Keratinocyte (primary cell): Measurements from ENCODE around the gene ARL13B. TPM values are rescaled to one million over a fixed set of nuclear protein-coding genes. Genes with fewer than 3 reads are reported as not detected.

Source experiments
- DNase-seq: peaks from one replicate; pipeline ENCODE4 v3.0.0-alpha.2; 2011; ENCODE audit warnings: low read depth, missing footprints, low spot score
- FAIRE-seq: peaks from 2 replicates; lab custom pipeline; 2011; peaks lifted over from hg19 to GRCh38; lab: Jason Lieb, UNC
- H2AFZ ChIP-seq: 2 replicates; pipeline ENCODE4 v1.6.0; 2012; ENCODE audit warnings: low read length, control low read depth, inconsistent platforms; ENCODE audit not compliant: control insufficient read depth
- H3K27ac ChIP-seq: 2 replicates; pipeline ENCODE4 v1.5.1; 2011; ENCODE audit warnings: low read length; ENCODE audit not compliant: control insufficient read depth, insufficient read depth
- H3K27me3 ChIP-seq: 3 replicates; pipeline ENCODE4 v1.6.0; 2011; ENCODE audit warnings: low read length; ENCODE audit not compliant: control insufficient read depth, insufficient read depth; ENCODE audit errors: extremely low read depth
- H3K36me3 ChIP-seq, 2 experiments: 2 replicates in 1 of 2; 3 replicates in 1 of 2; pipeline ENCODE4 v1.5.1; 2011; ENCODE audit warnings: low read length in 2 of 2, mild to moderate bottlenecking in 1 of 2; ENCODE audit not compliant: control insufficient read depth in 2 of 2, insufficient read depth in 2 of 2; ENCODE audit errors: extremely low read depth in 1 of 2
- H3K4me1 ChIP-seq: 3 replicates; pipeline ENCODE4 v1.5.1; 2011; ENCODE audit warnings: low read length; ENCODE audit not compliant: control insufficient read depth, insufficient read depth; ENCODE audit errors: extremely low read depth
- H3K4me2 ChIP-seq: 3 replicates; pipeline ENCODE4 v1.6.0; 2011; ENCODE audit warnings: low read depth, low read length; ENCODE audit not compliant: control insufficient read depth, insufficient read depth; ENCODE audit errors: extremely low read depth
- H3K4me3 ChIP-seq, 3 experiments: fragments of 200-600 bp in 1 of 3; sonication (generic) in 1 of 3; 2 replicates in 2 of 3; 3 replicates in 1 of 3; pipeline ENCODE4 v1.5.1; 2011 to 2016; ENCODE audit warnings: low read length in 3 of 3, mild to moderate bottlenecking in 3 of 3, control low read depth in 2 of 3, inconsistent platforms in 1 of 3, low read depth in 1 of 3, mixed read lengths in 1 of 3, mixed run types in 1 of 3, moderate library complexity in 1 of 3; ENCODE audit not compliant: control insufficient read depth in 2 of 3, insufficient read depth in 2 of 3; ENCODE audit errors: extremely low read depth in 1 of 3
- H3K79me2 ChIP-seq: 2 replicates; pipeline ENCODE4 v1.6.0; 2012; ENCODE audit warnings: low read length; ENCODE audit not compliant: control insufficient read depth, insufficient read depth
- H3K9ac ChIP-seq: 3 replicates; pipeline ENCODE4 v1.6.0; 2011; ENCODE audit warnings: low read length; ENCODE audit not compliant: control insufficient read depth, insufficient read depth; ENCODE audit errors: extremely low read depth
- H3K9me1 ChIP-seq: 3 replicates; pipeline ENCODE4 v1.6.0; 2011; ENCODE audit warnings: low read length; ENCODE audit not compliant: control insufficient read depth, insufficient read depth; ENCODE audit errors: extremely low read depth
- H3K9me3 ChIP-seq: 2 replicates; pipeline ENCODE4 v1.5.1; 2012; ENCODE audit warnings: low read depth, low read length; ENCODE audit not compliant: control insufficient read depth
- H4K20me1 ChIP-seq: 3 replicates; pipeline ENCODE4 v1.6.0; 2011; ENCODE audit warnings: low read length; ENCODE audit not compliant: control insufficient read depth, insufficient read depth; ENCODE audit errors: extremely low read depth
- CTCF ChIP-seq, 3 experiments: IDR thresholded peaks in 1 of 3; conservative IDR thresholded peaks in 1 of 3; optimal IDR thresholded peaks in 1 of 3; 2 replicates in 2 of 3; 3 replicates in 1 of 3; pipeline versions ENCODE3 to v1.5.1; 2011; ENCODE audit warnings: low read length in 3 of 3, mild to moderate bottlenecking in 3 of 3, moderate library complexity in 2 of 3, control low read depth in 1 of 3, inconsistent platforms in 1 of 3; ENCODE audit not compliant: insufficient read depth in 2 of 3; ENCODE audit errors: extremely low read depth in 1 of 3
- EZH2 ChIP-seq: IDR thresholded peaks from one replicate; pipeline ENCODE4 v1.6.1; 2012; ENCODE audit warnings: inconsistent platforms, mild to moderate bottlenecking, low read length, moderate library complexity
- dilution Hi-C: fragments of 300-500 bp; cut with MboI; formaldehyde crosslinking; loops from one replicate; pipeline ENCODE4 v1.7.0; 2020; ENCODE audit warnings: low sequenced_read_pairs; ENCODE audit not compliant: extremely low pct_ligation_motif_present
- polyA plus RNA-seq, 5 experiments: library from polyadenylated mRNA; depleted of rRNA in 3 of 5; stranded (reverse) in 3 of 5; stranded (forward) in 1 of 5; unstranded in 1 of 5; fragments of >200 nt; gene quantifications; 1 replicate in 1 of 5; 2 replicates in 3 of 5; 3 replicates in 1 of 5; pipeline versions ENCODE4 v1.2.1 to v1.2.3, GENCODE V29; 2011 to 2012; ENCODE audit warnings: missing spikeins in 2 of 5, low read depth in 1 of 5, low replicate concordance in 1 of 5

Gene ARL13B
- polyA plus RNA-seq, 1 donor (not counting 4 experiments of a cell fraction or from before 2014, with no cell fraction given): 6.8 TPM

GRCh38 chr3:94083261-94083660 lies 103.3 kb downstream of the ARL13B start:
- no peaks in the 10 kb centered on the region for H3K27me3 ChIP-seq
- no peaks in the 10 kb centered on the region for H3K4me1 ChIP-seq
- peaks cover 0 to 1% of the 10 kb centered on the region in 2 experiments for H3K36me3 ChIP-seq
- H3K27ac ChIP-seq: no peak overlapping the region
- H3K9me1 ChIP-seq: no peaks in the 10 kb centered on the region
- no peaks in the 10 kb centered on the region for H3K9me3 ChIP-seq
- H3K79me2 ChIP-seq: no peaks in the 10 kb centered on the region
- TF ChIP-seq CTCF (optimal IDR thresholded peaks at IDR 0.05 in 1 of 3, IDR thresholded peaks at IDR 0.05 in 1 of 3, conservative IDR thresholded peaks at IDR 0.05 in 1 of 3; ENCODE audit: extremely low read depth in 1 of 3, insufficient read depth in 2 of 3, low read length in 3 of 3) (no peak), EZH2 (no peak)
- H3K9ac ChIP-seq: no peak overlapping the region
- FAIRE-seq (no peak), DNase-seq (no peak)
- no peak overlapping the region for H3K4me3 ChIP-seq
- no peak overlapping the region for H2AFZ ChIP-seq
- no peak overlapping the region for H3K4me2 ChIP-seq
- no peaks in the 10 kb centered on the region for H4K20me1 ChIP-seq
- dilution Hi-C loops: no loop called here

- DNase-seq (no peak), FAIRE-seq (no peak)
- no peaks in the 10 kb centered on the region for H3K9me1 ChIP-seq
- no peaks in the 10 kb centered on the region for H3K79me2 ChIP-seq
- no peak for TF ChIP-seq EZH2
- TF ChIP-seq CTCF (optimal IDR thresholded peaks at IDR 0.05 in 1 of 3, IDR thresholded peaks at IDR 0.05 in 1 of 3, conservative IDR thresholded peaks at IDR 0.05 in 1 of 3; ENCODE audit: extremely low read depth in 1 of 3, insufficient read depth in 2 of 3, low read length in 3 of 3): no peak
- dilution Hi-C loops: no loop called here
- no peaks in the 10 kb centered on the region for H3K36me3 ChIP-seq
- no peaks in the 10 kb centered on the region for H3K4me1 ChIP-seq
- H3K4me3 ChIP-seq: no peak overlapping the region
- no peak overlapping the region for H3K9ac ChIP-seq
- H3K27me3 ChIP-seq: no peaks in the 10 kb centered on the region
- no peak overlapping the region for H3K27ac ChIP-seq
- H2AFZ ChIP-seq: no peak overlapping the region
- no peak overlapping the region for H3K4me2 ChIP-seq
- no peaks in the 10 kb centered on the region for H3K9me3 ChIP-seq
- no peaks in the 10 kb centered on the region for H4K20me1 ChIP-seq
Observed at GRCh38 chr3:94089126-94089525, 109.2 kb downstream of the ARL13B start.
